ENCODE data around the gene DNAJC7.
"Not testable (repeated sequence)": the region's sequence is repeated elsewhere in the genome, so short reads cannot be mapped to it uniquely, and the experiment has no call there.

The DNAJC7 gene

GRCh38 chr17:42040818-42041217, 23.6 kb upstream of the DNAJC7 start:
- no peak for DNase-seq (ENCODE audit: low read depth)

- DNase-seq (ENCODE audit: low read depth), result no peak
These were observed 22.8 kb upstream of the DNAJC7 start for GRCh38 chr17:42039794-42040763.

- DNase-seq (ENCODE audit: low read depth), result no peak
These were observed 21.2 kb upstream of the DNAJC7 start for GRCh38 chr17:42038221-42038973.

- DNase-seq (ENCODE audit: low read depth), result no peak
These were observed 16.8 kb upstream of the DNAJC7 start for GRCh38 chr17:42034059-42034458.

DNA sequence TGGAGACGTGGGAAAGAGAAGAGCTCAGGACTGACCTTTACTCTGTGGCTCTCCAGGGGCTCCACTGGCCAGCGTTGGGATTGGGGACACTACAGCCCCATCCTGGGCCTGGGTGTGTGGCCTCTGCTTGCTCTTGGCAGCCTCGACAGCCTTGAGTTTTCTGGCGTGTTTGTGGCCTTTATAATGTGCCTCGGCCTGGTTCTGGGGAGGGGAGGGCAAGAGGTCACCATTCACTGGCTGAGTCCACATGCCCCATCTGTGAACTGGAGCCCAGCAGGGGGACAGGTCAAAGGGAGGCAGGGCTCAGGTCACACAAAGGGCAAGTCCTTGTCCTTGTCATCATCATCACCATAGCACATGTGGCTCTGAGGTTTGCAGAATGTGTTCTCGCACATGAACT, 14.3 kb upstream of the DNAJC7 start:
- DNase-seq (ENCODE audit: low read depth), result no peak

DNA sequence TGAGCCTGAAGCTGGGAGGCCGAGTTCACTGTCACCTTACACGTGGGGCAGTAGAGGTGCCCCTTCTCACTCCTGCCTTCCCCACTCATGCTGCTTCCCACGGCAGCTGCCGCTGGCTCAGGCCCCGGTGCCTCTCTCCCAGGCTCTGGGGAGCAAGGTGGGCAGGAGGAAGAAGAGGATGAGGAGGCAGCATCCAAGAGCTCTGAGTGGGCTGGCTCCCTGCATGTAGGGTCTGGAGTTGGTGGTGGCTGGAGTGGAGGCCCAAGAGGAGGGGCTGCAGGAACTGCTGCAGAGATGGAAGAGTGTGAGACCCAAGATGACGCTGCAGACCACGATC, 11.5 kb upstream of the DNAJC7 start:
- DNase-seq (ENCODE audit: low read depth), result no peak

- DNase-seq (ENCODE audit: low read depth), result no peak
These were observed 10.9 kb upstream of the DNAJC7 start for GRCh38 chr17:42027961-42028790.

DNA sequence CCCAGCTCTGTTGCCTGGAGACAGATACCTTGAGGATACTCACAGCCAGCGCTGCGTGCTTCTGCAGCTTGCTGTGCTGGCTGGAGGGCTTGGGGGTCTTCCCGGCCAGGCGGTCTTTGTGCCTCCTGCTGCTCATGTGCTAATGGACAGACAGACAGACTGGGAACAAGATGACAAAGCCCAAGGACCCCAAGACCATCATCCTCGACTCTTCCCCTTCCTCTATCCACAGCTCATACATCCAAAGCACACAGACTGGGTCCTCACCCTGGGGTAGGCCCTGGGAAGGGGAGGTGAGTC, 10.3 kb upstream of the DNAJC7 start:
- DNase-seq (ENCODE audit: low read depth), result no peak

DNA sequence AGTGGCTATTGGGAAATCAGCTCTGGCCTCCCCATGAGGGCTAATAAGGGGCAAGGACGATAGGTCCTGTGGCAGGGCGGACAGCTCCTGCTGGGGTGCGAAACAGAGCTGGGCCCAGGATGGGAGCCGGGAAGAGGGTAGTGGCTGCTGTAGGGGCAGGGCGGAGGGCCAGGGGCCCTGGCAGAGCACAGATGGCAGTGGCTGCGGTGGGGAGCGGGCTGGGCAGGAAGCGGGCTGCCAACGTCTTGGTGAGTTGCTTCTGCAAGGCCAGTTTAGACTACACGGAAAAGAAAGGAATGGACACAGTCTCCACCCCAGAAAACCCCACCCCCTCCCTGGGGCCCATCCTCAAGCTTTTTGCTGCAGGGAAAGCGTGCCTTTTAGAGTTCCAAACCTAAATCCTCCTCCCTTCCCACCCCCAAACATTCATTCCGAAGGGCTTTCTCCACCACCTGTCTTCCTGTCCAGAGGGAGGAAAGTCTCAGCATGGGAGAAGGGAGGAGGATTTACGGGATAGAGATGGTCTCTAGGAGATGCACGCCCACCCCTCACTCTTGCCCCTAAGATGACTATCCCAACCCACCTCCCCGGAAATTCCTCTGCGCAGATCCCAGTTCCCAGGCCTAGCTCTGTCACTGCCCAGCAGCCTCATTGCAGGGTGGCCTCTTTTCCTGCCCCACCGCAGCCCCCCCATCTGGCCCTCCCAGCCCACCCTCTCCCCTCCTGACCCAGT, 9.8 kb upstream of the DNAJC7 start:
- DNase-seq (ENCODE audit: low read depth), result no peak

GRCh38 chr17:42025936-42026335, 8.7 kb upstream of the DNAJC7 start:
- no peak for DNase-seq (ENCODE audit: low read depth)

- DNase-seq (ENCODE audit: low read depth), result no peak
These were observed 7.9 kb upstream of the DNAJC7 start for GRCh38 chr17:42025191-42025579.

DNA sequence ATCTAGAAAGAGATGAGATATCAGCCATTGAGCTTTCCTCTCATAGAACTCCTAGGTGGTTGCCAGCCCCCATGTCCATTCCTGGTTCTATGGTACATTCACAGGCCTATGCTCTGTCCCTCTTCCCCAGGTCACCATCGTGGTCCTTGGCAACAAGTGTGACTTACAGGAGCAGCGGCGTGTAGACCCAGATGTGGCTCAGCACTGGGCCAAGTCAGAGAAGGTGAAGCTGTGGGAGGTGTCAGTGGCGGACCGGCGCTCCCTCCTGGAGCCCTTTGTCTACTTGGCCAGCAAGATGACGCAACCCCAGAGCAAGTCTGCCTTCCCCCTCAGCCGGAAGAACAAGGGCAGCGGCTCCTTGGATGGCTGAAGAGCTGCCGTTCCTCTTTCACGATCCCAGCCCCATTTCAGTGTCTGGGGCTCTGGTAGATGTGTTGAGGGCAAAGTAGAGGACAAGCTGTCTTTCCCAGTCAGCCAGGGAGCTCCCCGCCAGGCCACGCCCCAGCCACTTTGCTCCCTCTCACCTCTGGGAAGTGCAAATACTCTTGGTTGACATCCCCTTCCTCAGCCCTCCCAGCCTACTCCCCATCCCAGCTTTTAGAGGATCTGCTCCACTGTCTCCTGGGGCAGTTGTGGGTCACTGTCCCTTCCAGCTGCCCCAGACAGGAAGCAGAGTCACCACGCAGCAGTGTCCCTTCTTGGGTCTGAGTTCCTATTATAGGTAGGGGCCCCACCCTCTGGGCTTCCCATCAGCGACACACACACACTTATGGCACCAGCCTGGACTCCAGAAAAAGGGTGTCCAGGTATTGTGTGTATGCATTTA, 6.5 kb upstream of the DNAJC7 start:
- DNase-seq (ENCODE audit: low read depth), result no peak

- DNase-seq (ENCODE audit: low read depth), result not testable (repeated sequence)
These were observed 3.6 kb upstream of the DNAJC7 start for GRCh38 chr17:42020845-42021244.

DNA sequence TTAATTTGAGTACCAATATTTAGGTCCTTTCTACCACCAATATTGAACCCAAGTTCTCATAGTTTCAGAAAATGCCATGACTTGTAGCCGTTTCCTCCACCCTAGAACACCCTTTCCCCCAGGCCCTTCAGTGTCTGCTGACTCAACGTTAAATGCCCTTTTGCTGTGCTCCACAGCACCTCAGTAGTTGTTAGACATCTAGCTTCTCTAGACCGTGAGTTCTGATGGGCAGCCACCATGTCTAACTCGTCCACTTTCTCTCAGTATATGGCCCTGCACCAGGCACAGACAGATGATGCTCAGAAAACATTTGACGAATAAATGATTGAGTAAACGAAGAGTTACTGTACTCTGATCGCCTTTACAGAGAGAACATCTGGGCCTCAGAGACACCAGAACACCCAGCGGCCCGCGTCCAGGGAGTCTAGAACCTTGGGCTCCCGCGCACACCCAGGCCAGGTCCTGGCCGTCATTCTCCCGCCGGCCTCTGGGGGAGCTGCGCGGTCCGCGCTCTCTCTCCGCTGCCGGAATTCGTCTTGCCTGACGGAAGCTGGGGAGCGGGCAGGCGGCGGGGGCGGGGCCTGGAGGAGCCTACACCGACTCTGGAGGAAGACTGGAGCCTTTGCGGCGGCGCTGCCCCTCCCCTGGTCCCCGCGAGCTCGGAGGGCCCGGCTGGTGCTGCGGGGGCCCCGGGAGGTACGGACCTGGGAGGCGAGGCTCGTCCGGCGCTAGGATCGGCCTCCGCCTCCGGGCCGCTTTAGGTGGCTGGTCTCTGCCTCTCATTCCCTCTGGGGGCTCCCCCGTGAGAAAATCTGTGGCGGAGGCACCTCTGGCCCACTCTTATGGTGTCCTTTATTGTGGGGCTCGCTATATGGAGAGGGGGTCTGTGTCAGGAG, 2.5 kb upstream of the DNAJC7 start, which contains the start of gene NKIRAS2:
Gene NKIRAS2 (plus strand): TSS at position 582 of the 896 bp plus-strand sequence. CDS start 1,488 bp downstream, outside the sequence.
- DNase-seq (ENCODE audit: low read depth), result peak; percentile 91

- DNase-seq (ENCODE audit: low read depth), result no peak
These were observed 1.7 kb upstream of the DNAJC7 start for GRCh38 chr17:42018988-42019387.

- no peak for DNase-seq (ENCODE audit: low read depth)
These were observed 1.1 kb upstream of the DNAJC7 start for GRCh38 chr17:42018339-42018738.

- no peak for DNase-seq (ENCODE audit: low read depth)
These were observed 594 bp upstream of the DNAJC7 start for GRCh38 chr17:42017866-42018200.

DNA sequence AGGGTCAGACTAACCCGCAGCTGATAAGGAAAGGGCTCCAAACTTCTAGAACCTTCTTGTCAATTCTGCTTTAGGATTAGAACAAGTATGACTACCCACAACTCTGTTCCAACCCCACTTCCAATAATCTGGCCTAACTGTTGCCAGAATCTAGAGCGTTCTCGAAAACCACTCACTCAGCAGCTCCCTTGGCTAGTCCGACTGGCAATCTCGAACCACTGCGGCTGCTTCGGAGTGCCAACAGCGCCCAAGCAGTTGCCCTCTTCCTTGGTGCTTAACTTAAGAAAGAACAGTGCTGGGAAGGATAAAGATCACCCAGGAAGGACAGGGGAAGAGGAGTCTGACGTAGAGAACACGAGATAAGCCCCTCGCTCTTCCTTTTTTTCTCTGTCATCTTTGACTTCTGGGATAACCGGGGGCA, 818 bp downstream of the DNAJC7 start:
- no peak for DNase-seq (ENCODE audit: low read depth)

DNA sequence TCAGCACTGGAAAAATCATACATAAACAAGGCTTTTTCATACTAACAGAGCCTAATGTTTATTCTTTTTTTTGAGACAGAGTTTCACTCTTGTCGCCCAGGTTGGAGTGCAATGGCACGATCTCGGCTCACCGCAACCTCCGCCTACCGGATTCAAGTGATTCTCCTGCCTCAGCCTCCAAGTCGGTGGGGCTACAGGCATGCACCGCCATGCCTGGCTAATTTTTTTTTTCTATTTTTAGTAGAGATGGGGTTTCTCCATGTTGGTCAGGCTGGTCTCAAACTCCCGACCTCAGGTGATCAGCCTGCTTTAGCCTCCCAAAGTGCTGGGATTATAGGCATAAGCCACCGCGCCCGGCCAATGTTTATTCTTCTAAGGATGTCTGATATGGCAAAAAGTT, 3.5 kb downstream of the DNAJC7 start:
- DNase-seq (ENCODE audit: low read depth), result not testable (repeated sequence)

DNA sequence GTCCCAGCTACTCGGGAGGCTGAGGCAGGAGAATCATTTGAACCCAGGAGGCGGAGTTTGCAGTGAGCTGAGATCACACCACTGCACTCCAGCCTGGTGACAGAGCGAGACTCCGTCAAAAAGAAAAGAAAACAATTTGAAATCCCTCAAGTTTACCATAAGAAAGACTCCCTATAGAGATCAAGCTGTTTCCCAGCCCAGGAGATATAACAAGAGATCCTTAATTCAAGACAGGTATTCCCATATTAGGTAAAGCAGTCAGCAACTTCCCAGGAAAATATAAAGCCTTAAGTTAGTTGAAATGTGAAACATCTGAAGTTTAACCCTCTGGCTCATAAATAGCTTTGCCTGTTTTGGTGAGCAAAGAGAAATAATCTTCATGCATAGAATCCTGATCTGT, 4.9 kb downstream of the DNAJC7 start:
- not testable (repeated sequence) for DNase-seq (ENCODE audit: low read depth)
